NAMALWA (cell line): Measurements from ENCODE around the gene RAB11FIP5.
"Not testable (repeated sequence)": the region's sequence is repeated elsewhere in the genome, so short reads cannot be mapped to it uniquely, and the experiment has no call there.

Experiments used
- DNase-seq: peaks from one replicate; pipeline ENCODE4 v3.0.0-alpha.2; 2015; ENCODE audit warnings: low spot score

RAB11FIP5 gene

GRCh38 chr2:73111073-73112025 is 1.4 kb downstream of the RAB11FIP5 start:
- peak; percentile 50 for DNase-seq

GRCh38 chr2:73110168-73111072 is 2.3 kb downstream of the RAB11FIP5 start:
- DNase-seq = no peak

GRCh38 chr2:73109431-73110167 is 3.1 kb downstream of the RAB11FIP5 start:
- DNase-seq = no peak

- DNase-seq = no peak
Measured at GRCh38 chr2:73107211-73107926, 5.4 kb downstream of the RAB11FIP5 start.

- DNase-seq = no peak
Measured at GRCh38 chr2:73106791-73107190, 6.0 kb downstream of the RAB11FIP5 start.

GRCh38 chr2:73105511-73105971 is 7.2 kb downstream of the RAB11FIP5 start:
- no peak for DNase-seq

GRCh38 chr2:73104933-73105332 is 7.8 kb downstream of the RAB11FIP5 start:
- no peak for DNase-seq

- no peak for DNase-seq
Measured at GRCh38 chr2:73103018-73103542, 9.7 kb downstream of the RAB11FIP5 start.

GRCh38 chr2:73101626-73102256 is 11.0 kb downstream of the RAB11FIP5 start:
- DNase-seq = no peak

- DNase-seq = no peak
Measured at GRCh38 chr2:73100956-73101355, 11.8 kb downstream of the RAB11FIP5 start.

GRCh38 chr2:73099486-73099885 is 13.3 kb downstream of the RAB11FIP5 start:
- DNase-seq = no peak

- no peak for DNase-seq
Measured at GRCh38 chr2:73095910-73096309, 16.8 kb downstream of the RAB11FIP5 start.

GRCh38 chr2:73093601-73094218 is 19.0 kb downstream of the RAB11FIP5 start:
- DNase-seq = not testable (repeated sequence)

- DNase-seq = no peak
Measured at GRCh38 chr2:73092146-73092783, 20.5 kb downstream of the RAB11FIP5 start.

GRCh38 chr2:73091696-73092095 is 21.1 kb downstream of the RAB11FIP5 start:
- DNase-seq = no peak

- DNase-seq = no peak
Measured at GRCh38 chr2:73091164-73091563, 21.6 kb downstream of the RAB11FIP5 start.

GRCh38 chr2:73089270-73090030 is 23.3 kb downstream of the RAB11FIP5 start:
- DNase-seq = no peak

- no peak for DNase-seq
Measured at GRCh38 chr2:73088703-73089102, 24.0 kb downstream of the RAB11FIP5 start.

- DNase-seq = no peak
Measured at GRCh38 chr2:73088211-73088610, 24.5 kb downstream of the RAB11FIP5 start.
